HepG2 (cell line): ENCODE measurements around the gene AUNIP. TPM values are rescaled to one million over a fixed set of nuclear protein-coding genes. Genes with fewer than 3 reads are reported as not detected.
A peak's percentile ranks its signal among the peaks of the same experiment; 100 is the strongest.

ENCODE experiments used
- CHD2 ChIP-seq: IDR thresholded peaks from 2 replicates; pipeline ENCODE4 v1.6.1; 2011; ENCODE audit warnings: low read depth, low read length, improper control_type of control experiment
- FOXK1 ChIP-seq: sonication (generic); formaldehyde crosslinking; IDR thresholded peaks from 2 replicates; pipeline ENCODE4 v1.4.0; 2020; ENCODE audit warnings: low read depth, missing genetic modification reagents, borderline replicate concordance
- FOXP1 ChIP-seq, 2 experiments: fragments of 450-650 bp in 1 of 2; IDR thresholded peaks; 2 replicates each; pipeline ENCODE4 v1.6.1; 2017 to 2018; ENCODE audit warnings: antibody characterized with exemption in 1 of 2
- HOXA3 ChIP-seq: sonication (generic); formaldehyde crosslinking; IDR thresholded peaks from 2 replicates; pipeline ENCODE4 v1.5.0; 2020; ENCODE audit warnings: missing genetic modification reagents
- HOXA9 ChIP-seq: sonication (generic); formaldehyde crosslinking; IDR thresholded peaks from 2 replicates; pipeline ENCODE4 v1.8.1; 2022; ENCODE audit warnings: missing genetic modification reagents, mild to moderate bottlenecking, moderate library complexity, borderline replicate concordance
- JARID2 ChIP-seq: sonication (generic); formaldehyde crosslinking; IDR thresholded peaks from 2 replicates; pipeline ENCODE4 v1.8.1; 2023; ENCODE audit warnings: missing genetic modification reagents, inconsistent platforms; ENCODE audit not compliant: insufficient replicate concordance
- MAFK ChIP-seq, 2 experiments: IDR thresholded peaks in 1 of 2; conservative IDR thresholded peaks in 1 of 2; 2 replicates each; pipeline ENCODE4 v1.6.1; 2011; ENCODE audit warnings: improper control_type of control experiment in 2 of 2, low read length in 2 of 2
- MATR3 ChIP-seq: sonication (generic); formaldehyde crosslinking; IDR thresholded peaks from 2 replicates; pipeline ENCODE4 v1.4.0; 2020; ENCODE audit warnings: missing genetic modification reagents
- MED1 ChIP-seq: sonication (generic); formaldehyde crosslinking; IDR thresholded peaks from 2 replicates; pipeline ENCODE4 v1.4.0; 2020; ENCODE audit warnings: missing genetic modification reagents
- NFKBIZ ChIP-seq: IDR thresholded peaks from 2 replicates; pipeline ENCODE4 v1.6.1; 2018; ENCODE audit warnings: missing genetic modification reagents, missing compliant biosample characterization
- NPAS2 ChIP-seq: sonication (generic); formaldehyde crosslinking; IDR thresholded peaks from 2 replicates; pipeline ENCODE4 v1.8.0; 2022; ENCODE audit warnings: mild to moderate bottlenecking, missing genetic modification reagents, borderline replicate concordance
- PTBP1 ChIP-seq: fragments of 200-400 bp; formaldehyde crosslinking; IDR thresholded peaks from 2 replicates; pipeline ENCODE4 v1.6.1; 2018; ENCODE audit warnings: low read length, low read depth; ENCODE audit not compliant: poor library complexity, severe bottlenecking
- RFX3 ChIP-seq: IDR thresholded peaks from 2 replicates; pipeline ENCODE4 v1.6.1; 2016; ENCODE audit warnings: missing biosample characterization, missing genetic modification reagents
- RXRB ChIP-seq: IDR thresholded peaks from 2 replicates; pipeline ENCODE4 v1.6.1; 2016; ENCODE audit warnings: borderline replicate concordance, missing genetic modification reagents, missing compliant biosample characterization
- SIN3A ChIP-seq: IDR thresholded peaks from 2 replicates; pipeline ENCODE4 v1.6.1; 2011; ENCODE audit warnings: low read depth, mild to moderate bottlenecking, control low read depth, low read length, borderline replicate concordance
- TEAD2 ChIP-seq: sonication (generic); formaldehyde crosslinking; IDR thresholded peaks from 2 replicates; pipeline ENCODE4 v1.9.0; 2021; ENCODE audit warnings: missing genetic modification reagents
- THAP11 ChIP-seq: IDR thresholded peaks from 2 replicates; pipeline ENCODE4 v1.6.1; 2016; ENCODE audit warnings: missing biosample characterization, missing genetic modification reagents
- ZNF138 ChIP-seq: sonication (generic); formaldehyde crosslinking; IDR thresholded peaks from 2 replicates; pipeline ENCODE4 v1.5.0; 2020; ENCODE audit warnings: mild to moderate bottlenecking, low read depth, missing genetic modification reagents
- ZNF550 ChIP-seq: sonication (generic); formaldehyde crosslinking; IDR thresholded peaks from 2 replicates; pipeline ENCODE4 v1.4.0; 2020; ENCODE audit warnings: mild to moderate bottlenecking, missing genetic modification reagents, borderline replicate concordance
- ZNF552 ChIP-seq: sonication (generic); formaldehyde crosslinking; IDR thresholded peaks from 2 replicates; pipeline ENCODE4 v1.9.0; 2022; ENCODE audit warnings: missing genetic modification reagents, mild to moderate bottlenecking, borderline replicate concordance
- ZNF562 ChIP-seq: sonication (generic); formaldehyde crosslinking; IDR thresholded peaks from 2 replicates; pipeline ENCODE4 v1.8.0; 2022; ENCODE audit warnings: missing genetic modification reagents, borderline replicate concordance
- ZNF7 ChIP-seq: IDR thresholded peaks from 2 replicates; pipeline ENCODE4 v1.6.1; 2016; ENCODE audit warnings: missing biosample characterization, missing genetic modification reagents
- ZSCAN12 ChIP-seq: sonication (generic); formaldehyde crosslinking; IDR thresholded peaks from 2 replicates; pipeline ENCODE4 v1.9.0; 2021; ENCODE audit warnings: mild to moderate bottlenecking, missing genetic modification reagents
- ZSCAN25 ChIP-seq: sonication (generic); formaldehyde crosslinking; IDR thresholded peaks from 2 replicates; pipeline ENCODE4 v1.8.0; 2022; ENCODE audit warnings: mild to moderate bottlenecking, missing genetic modification reagents
- ZZZ3 ChIP-seq: sonication (generic); formaldehyde crosslinking; IDR thresholded peaks from 2 replicates; pipeline ENCODE4 v1.4.0; 2020; ENCODE audit warnings: missing genetic modification reagents, mild to moderate bottlenecking, borderline replicate concordance
- polyA plus RNA-seq, 8 experiments: library from polyadenylated mRNA; depleted of rRNA in 3 of 8; stranded (reverse) in 7 of 8; unstranded in 1 of 8; fragments of >200 nt; fragmentation: Illumina TruSeq in 4 of 8; extraction: Trizol in 4 of 8; gene quantifications; 2 replicates each; pipeline versions ENCODE4 v1.2.1 to v1.2.3, GENCODE V29; 2011 to 2016; ENCODE audit warnings: low read depth in 4 of 8, missing spikeins in 1 of 8, mixed read lengths in 1 of 8; ENCODE audit not compliant: insufficient read depth in 1 of 8
- total RNA-seq, 5 experiments: library from RNA; depleted of rRNA; stranded (reverse); fragments of >200 nt; fragmentation: Illumina TruSeq; extraction: Trizol; gene quantifications; 2 replicates each; pipeline ENCODE4 v1.2.3, GENCODE V29; 2016; ENCODE audit warnings: low read depth in 1 of 5
- TF ChIP-seq, protein P1 (sequence below): sonication (generic); formaldehyde crosslinking; IDR thresholded peaks from 2 replicates; pipeline ENCODE4 v1.4.0; 2020; ENCODE audit warnings: missing genetic modification reagents, borderline replicate concordance
- TF ChIP-seq, protein P2 (sequence below): IDR thresholded peaks from 2 replicates; pipeline ENCODE4 v1.6.1; 2012; ENCODE audit warnings: low read depth, low read length, improper control_type of control experiment

AUNIP gene
- total and polyA plus RNA-seq, 2 of the 13 experiments (the other 11 are each of a cell fraction or from before 2014, with no cell fraction given): 3.8 to 12.3 TPM

DNA sequence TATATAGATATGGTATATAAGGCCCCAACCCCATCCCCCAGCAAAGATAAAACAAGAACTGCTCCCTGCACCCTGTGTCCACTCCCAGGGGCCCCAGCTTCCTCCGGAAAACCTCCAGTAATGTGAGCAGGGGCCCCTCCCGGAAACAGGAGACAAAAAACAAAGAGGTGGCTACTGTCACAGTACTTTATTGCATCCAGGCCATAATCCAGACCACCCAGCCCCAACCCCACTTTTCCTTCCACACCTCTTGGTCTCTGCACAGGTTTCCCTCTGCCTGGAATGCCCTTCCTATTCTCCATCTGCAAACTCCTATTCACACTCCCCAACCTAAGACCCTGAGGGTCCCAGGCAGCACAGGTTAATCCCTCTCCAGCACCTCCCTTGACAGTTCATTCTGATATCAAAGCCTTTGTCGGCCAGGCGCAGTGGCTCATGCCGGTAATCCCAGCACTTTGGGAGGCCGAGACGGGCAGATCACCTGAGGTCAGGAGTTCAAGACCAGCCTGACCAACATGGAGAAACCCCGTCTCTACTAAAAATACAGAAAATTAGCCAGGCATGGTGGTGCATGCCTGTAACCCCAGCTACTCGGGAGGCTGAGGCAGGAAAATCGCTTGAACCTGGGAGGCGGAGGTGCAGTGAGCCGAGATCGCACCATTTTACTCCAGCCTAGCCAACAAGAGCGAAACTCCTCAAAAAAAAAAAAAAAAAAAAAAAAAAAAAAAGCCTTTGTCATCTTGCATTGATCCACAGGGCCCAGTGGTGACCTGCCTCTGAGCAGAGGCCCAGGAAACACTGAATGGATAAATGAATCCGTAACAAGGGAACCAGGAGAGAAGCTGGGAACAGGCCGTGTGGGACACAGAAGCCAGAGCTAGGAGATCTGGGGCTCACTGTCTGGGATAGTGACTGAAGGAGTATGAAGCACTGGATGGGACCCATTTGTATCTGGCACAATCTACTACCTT, 2.3 kb upstream of the AUNIP start (continued):
- TF ChIP-seq TEAD2 (CRISPR knock-in tag) (no peak), FOXP1 (IDR thresholded peaks at IDR 0.05) (no peak), FOXP1 (CRISPR knock-in tag; IDR thresholded peaks at IDR 0.05) (peak; percentile 44), RFX3 (CRISPR knock-in tag) (no peak), THAP11 (CRISPR knock-in tag) (peak; percentile 69; the same call in 1 of the 2 replicates), HOXA9 (no peak), ZNF138 (CRISPR knock-in tag) (no peak), RXRB (CRISPR knock-in tag) (peak; percentile 75; the same call in 1 of the 2 replicates), CHD2 (no peak), ZZZ3 (CRISPR knock-in tag) (no peak), ZNF552 (no peak), FOXK1 (CRISPR knock-in tag) (0 out of 2 replicates have a peak, but pooled peaks have one; percentile 22), ZNF7 (no peak), MAFK (conservative IDR thresholded peaks at IDR 0.05 in 1 of 2, IDR thresholded peaks at IDR 0.05 in 1 of 2; ENCODE audit: low read length in 2 of 2) (no peak), PTBP1 (no peak), NPAS2 (CRISPR knock-in tag) (no peak), JARID2 (CRISPR knock-in tag) (no peak), ZSCAN12 (CRISPR knock-in tag) (no peak), ZNF550 (no peak), ZSCAN25 (CRISPR knock-in tag) (no peak), SIN3A (no peak), HOXA3 (CRISPR knock-in tag) (peak; percentile 34; the same call in 1 of the 2 replicates), NFKBIZ (CRISPR knock-in tag) (no peak), MATR3 (no peak), MED1 (peak; percentile 84), ZNF562 (CRISPR knock-in tag) (no peak)
- TF ChIP-seq, protein P1, sequence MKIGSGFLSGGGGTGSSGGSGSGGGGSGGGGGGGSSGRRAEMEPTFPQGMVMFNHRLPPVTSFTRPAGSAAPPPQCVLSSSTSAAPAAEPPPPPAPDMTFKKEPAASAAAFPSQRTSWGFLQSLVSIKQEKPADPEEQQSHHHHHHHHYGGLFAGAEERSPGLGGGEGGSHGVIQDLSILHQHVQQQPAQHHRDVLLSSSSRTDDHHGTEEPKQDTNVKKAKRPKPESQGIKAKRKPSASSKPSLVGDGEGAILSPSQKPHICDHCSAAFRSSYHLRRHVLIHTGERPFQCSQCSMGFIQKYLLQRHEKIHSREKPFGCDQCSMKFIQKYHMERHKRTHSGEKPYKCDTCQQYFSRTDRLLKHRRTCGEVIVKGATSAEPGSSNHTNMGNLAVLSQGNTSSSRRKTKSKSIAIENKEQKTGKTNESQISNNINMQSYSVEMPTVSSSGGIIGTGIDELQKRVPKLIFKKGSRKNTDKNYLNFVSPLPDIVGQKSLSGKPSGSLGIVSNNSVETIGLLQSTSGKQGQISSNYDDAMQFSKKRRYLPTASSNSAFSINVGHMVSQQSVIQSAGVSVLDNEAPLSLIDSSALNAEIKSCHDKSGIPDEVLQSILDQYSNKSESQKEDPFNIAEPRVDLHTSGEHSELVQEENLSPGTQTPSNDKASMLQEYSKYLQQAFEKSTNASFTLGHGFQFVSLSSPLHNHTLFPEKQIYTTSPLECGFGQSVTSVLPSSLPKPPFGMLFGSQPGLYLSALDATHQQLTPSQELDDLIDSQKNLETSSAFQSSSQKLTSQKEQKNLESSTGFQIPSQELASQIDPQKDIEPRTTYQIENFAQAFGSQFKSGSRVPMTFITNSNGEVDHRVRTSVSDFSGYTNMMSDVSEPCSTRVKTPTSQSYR (CRISPR knock-in tag): 0 out of 2 replicates have a peak, but pooled peaks have one; percentile 61
- TF ChIP-seq, protein P2, sequence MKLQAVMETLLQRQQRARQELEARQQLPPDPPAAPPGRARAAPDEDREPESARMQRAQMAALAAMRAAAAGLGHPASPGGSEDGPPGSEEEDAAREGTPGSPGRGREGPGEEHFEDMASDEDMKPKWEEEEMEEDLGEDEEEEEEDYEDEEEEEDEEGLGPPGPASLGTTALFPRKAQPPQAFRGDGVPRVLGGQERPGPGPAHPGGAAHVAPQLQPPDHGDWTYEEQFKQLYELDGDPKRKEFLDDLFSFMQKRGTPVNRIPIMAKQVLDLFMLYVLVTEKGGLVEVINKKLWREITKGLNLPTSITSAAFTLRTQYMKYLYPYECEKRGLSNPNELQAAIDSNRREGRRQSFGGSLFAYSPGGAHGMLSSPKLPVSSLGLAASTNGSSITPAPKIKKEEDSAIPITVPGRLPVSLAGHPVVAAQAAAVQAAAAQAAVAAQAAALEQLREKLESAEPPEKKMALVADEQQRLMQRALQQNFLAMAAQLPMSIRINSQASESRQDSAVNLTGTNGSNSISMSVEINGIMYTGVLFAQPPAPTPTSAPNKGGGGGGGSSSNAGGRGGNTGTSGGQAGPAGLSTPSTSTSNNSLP: no peak
- TF ChIP-seq, all 625 proteins: peak for 145
